HEK293 (cell line): ENCODE data around the gene RAB20.
"Not testable (repeated sequence)": the region's sequence is repeated elsewhere in the genome, so short reads cannot be mapped to it uniquely, and the experiment has no call there.

Experiments
- CTCF ChIA-PET: fragments of 350-600 bp; formaldehyde crosslinking; extraction: SDS; loops from one replicate; lab custom pipeline; 2021; ENCODE audit warnings: antibody characterized with exemption; lab: Yijun Ruan, JAX
- POLR2A ChIA-PET: fragments of 300-600 bp; formaldehyde crosslinking; extraction: SDS; loops from one replicate; lab custom pipeline; 2020; ENCODE audit warnings: antibody characterized with exemption, inconsistent platforms; lab: Yijun Ruan, JAX
- H3K27ac ChIP-seq: fragments of 200-500 bp; sonication (Bioruptor generic); 2 replicates; pipeline ENCODE4 v1.5.1; 2014; ENCODE audit warnings: low read depth, low read length, control low read depth, inconsistent platforms; ENCODE audit errors: extremely low read depth
- H3K36me3 ChIP-seq, 2 experiments: fragments of 200-500 bp in 1 of 2; sonication (Bioruptor generic) in 1 of 2; 1 replicate in 1 of 2; 2 replicates in 1 of 2; pipeline ENCODE4 v1.5.1; 2014 to 2017; ENCODE audit warnings: inconsistent platforms in 2 of 2, low read length in 2 of 2; ENCODE audit not compliant: control insufficient read depth in 2 of 2, insufficient read depth in 1 of 2
- H3K4me1 ChIP-seq: fragments of 200-500 bp; sonication (Bioruptor generic); 2 replicates; pipeline ENCODE4 v1.5.1; 2014; ENCODE audit warnings: mild to moderate bottlenecking, low read length, inconsistent platforms; ENCODE audit not compliant: control insufficient read depth, insufficient read depth
- H3K4me3 ChIP-seq: 2 replicates; pipeline ENCODE4 v1.5.1; 2011; ENCODE audit warnings: low read depth, mild to moderate bottlenecking, control low read depth, low read length, moderate library complexity
- H3K9me3 ChIP-seq: fragments of 200-500 bp; sonication (Bioruptor generic); 2 replicates; pipeline ENCODE4 v1.5.1; 2014; ENCODE audit warnings: low read depth, low read length, inconsistent platforms; ENCODE audit not compliant: control insufficient read depth, insufficient read depth
- IKZF3 ChIP-seq: fragments of 450-650 bp; IDR thresholded peaks from 2 replicates; pipeline ENCODE4 v1.5.0; 2018; ENCODE audit warnings: missing biosample characterization, mild to moderate bottlenecking, missing genetic modification characterization, moderate library complexity
- PRDM1 ChIP-seq: fragments of 450-650 bp; formaldehyde crosslinking; IDR thresholded peaks from 2 replicates; pipeline ENCODE4; 2016; ENCODE audit warnings: missing biosample characterization, missing genetic modification characterization
- ZBTB8A ChIP-seq: fragments of 450-650 bp; formaldehyde crosslinking; IDR thresholded peaks from 2 replicates; pipeline ENCODE4 v1.5.1; 2016; ENCODE audit warnings: missing biosample characterization, missing genetic modification characterization
- ZNF112 ChIP-seq: fragments of 450-650 bp; formaldehyde crosslinking; IDR thresholded peaks from 2 replicates; pipeline ENCODE4 v1.5.0; 2017; ENCODE audit warnings: missing biosample characterization, missing genetic modification characterization
- ZNF157 ChIP-seq: fragments of 450-650 bp; formaldehyde crosslinking; IDR thresholded peaks from 2 replicates; pipeline ENCODE4 v1.5.1; 2016; ENCODE audit warnings: missing biosample characterization, missing genetic modification characterization
- ZNF184 ChIP-seq: fragments of 450-650 bp; IDR thresholded peaks from 2 replicates; pipeline ENCODE4 v1.5.1; 2018; ENCODE audit warnings: missing biosample characterization, mild to moderate bottlenecking, missing genetic modification characterization
- ZNF324 ChIP-seq: fragments of 450-650 bp; formaldehyde crosslinking; IDR thresholded peaks from 2 replicates; pipeline ENCODE4 v1.5.1; 2016; ENCODE audit warnings: missing biosample characterization, missing genetic modification characterization
- ZNF335 ChIP-seq: fragments of 450-650 bp; formaldehyde crosslinking; conservative IDR thresholded peaks from 2 replicates; pipeline ENCODE4 v1.5.1; 2016; ENCODE audit warnings: missing biosample characterization, missing genetic modification characterization
- ZNF561 ChIP-seq: fragments of 450-650 bp; IDR thresholded peaks from 2 replicates; pipeline ENCODE4 v1.5.1; 2018; ENCODE audit warnings: missing biosample characterization, missing genetic modification characterization, borderline replicate concordance
- ZNF571 ChIP-seq: fragments of 450-650 bp; formaldehyde crosslinking; IDR thresholded peaks from 2 replicates; pipeline ENCODE4 v1.5.0; 2017; ENCODE audit warnings: missing biosample characterization, missing genetic modification characterization
- ZNF624 ChIP-seq: fragments of 450-650 bp; formaldehyde crosslinking; IDR thresholded peaks from 2 replicates; pipeline ENCODE4 v1.5.1; 2017; ENCODE audit warnings: missing biosample characterization, missing genetic modification characterization
- ZNF792 ChIP-seq: fragments of 450-650 bp; formaldehyde crosslinking; IDR thresholded peaks from 2 replicates; pipeline ENCODE4 v1.5.1; 2016; ENCODE audit warnings: missing biosample characterization, missing genetic modification characterization
- TF ChIP-seq, protein P1 (sequence below): fragments of 450-650 bp; formaldehyde crosslinking; IDR thresholded peaks from 2 replicates; pipeline ENCODE4 v1.5.1; 2017; ENCODE audit warnings: missing biosample characterization, missing genetic modification characterization
- TF ChIP-seq, protein P2 (sequence below): fragments of 450-650 bp; formaldehyde crosslinking; IDR thresholded peaks from 2 replicates; pipeline ENCODE4 v1.5.1; 2017; ENCODE audit warnings: missing biosample characterization, missing genetic modification characterization

The RAB20 gene

DNA sequence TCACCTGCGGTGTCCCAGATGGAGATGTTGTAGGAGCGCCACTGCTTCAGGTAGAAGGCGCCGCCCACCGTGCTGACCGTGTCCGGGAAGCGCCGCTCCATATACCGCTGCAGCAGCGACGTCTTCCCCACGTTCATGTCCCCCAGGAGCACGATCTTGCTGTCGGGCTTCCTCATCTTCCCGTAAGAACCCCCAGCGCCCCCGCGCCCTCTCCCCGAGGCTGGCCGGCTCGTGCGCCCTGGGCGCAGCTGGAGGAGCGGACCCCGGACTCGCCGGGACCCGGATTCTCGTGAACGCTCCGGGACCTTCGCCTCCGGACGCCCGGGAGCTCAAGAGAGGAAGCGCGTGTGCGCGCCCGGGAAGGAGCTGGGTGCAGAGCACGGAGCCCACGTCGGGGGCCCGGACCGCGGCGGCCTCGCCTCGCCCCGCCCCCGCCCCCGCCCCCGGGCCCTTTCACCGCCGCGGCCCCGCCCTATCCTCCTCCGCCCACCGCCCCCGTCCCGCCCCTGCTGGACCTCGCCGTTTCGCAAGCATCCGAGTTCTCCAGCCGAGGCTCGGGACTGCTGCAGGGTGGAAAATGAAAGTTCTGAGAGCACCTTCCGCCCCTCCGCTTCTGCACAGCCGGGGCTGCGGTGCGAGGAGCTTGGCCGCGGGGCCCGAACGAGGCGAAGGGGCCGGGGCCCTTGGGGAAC lies at the start of gene RAB20 (continued):
- no peak for TF ChIP-seq ZNF624 (tag by site-specific recombination)
- 0 out of 2 replicates have a peak, but pooled peaks have one; percentile 28 for TF ChIP-seq ZBTB8A (tag by site-specific recombination)
- TF ChIP-seq, all 188 proteins: peak for 25

DNA sequence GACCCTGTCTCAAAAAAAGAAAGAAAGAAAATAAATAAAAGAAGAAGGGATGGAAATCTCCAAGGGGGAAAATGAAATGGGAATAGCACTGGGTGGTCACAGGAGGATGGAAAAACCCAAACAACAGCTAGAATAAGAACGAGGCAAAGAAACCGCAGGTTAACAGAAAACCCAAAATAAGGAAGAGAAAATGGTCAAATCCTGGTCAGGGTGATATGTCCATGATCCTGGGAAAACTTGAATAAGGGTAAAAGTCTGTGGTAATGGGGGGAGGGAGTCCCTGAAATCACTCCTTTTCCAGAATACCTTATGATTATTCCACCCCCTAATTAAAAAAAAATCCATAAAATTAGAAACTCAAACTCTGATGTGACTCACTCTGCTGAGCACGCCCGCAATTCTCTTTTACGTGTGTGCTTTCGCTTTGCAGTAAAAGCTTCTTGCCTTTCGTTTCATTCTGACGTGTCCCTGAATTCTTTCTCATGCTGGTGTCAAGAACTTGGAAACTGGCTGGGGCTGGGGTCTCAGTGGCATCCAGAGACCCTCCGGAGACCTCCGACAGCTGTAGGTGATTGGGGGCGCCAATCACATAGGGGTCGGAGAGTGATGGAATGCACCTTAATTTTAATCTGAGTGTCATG lies 49.6 kb upstream of the RAB20 start:
- TF ChIP-seq PRDM1 (tag by site-specific recombination) (peak; percentile 56), ZNF157 (tag by site-specific recombination) (no peak), IKZF3 (no peak)
- POLR2A ChIA-PET, result interaction anchor here (0.5 to 1.2 kb wide), 2 partner anchors 68 to 104 kb away, joined by 4 to 6 read pairs; no protein-coding TSS in a partner anchor
- H3K9me3 ChIP-seq, result no peaks in the 10 kb centered on the region
- no peaks in the 10 kb centered on the region for H3K4me1 ChIP-seq
- H3K36me3 ChIP-seq, result no peaks in the 10 kb centered on the region
- CTCF ChIA-PET, result interaction anchor here (0.8 kb wide), 1 partner anchor 18 kb away, joined by 3 read pairs; no protein-coding TSS in a partner anchor
- no peak overlapping the region; the same call in 1 of the 2 replicates for H3K4me3 ChIP-seq
- H3K27ac ChIP-seq, result no peak overlapping the region

DNA sequence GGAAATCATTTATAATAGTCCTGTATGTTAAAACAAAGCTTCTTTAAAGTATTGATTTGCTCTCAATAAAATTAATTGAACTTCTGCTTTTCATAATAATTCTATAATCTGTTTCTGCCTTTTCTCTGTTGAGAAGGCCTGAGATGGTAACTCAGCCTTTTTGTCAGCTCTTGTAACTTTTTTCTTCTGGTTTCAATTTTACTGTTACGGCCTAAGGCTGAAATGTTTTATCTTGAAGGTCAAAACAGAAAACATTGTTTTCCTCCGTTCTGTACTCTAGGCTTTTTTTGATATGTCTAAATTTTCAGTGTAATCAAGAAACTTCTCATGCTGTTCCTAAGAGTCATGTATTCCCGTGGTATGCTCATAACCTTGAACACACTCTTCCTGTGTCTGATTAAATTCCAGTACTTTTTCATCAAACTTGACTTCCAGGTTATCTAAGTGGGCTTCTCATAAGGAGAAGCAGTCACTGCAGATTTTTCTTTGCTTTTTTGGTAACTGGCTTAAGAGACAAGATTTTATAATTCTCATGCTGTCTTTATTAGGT lies 46.2 kb upstream of the RAB20 start:
- H3K4me1 ChIP-seq, result no peaks in the 10 kb centered on the region
- ChIA-PET CTCF (interaction anchor here (0.8 kb wide), 1 partner anchor 11 kb away, joined by 3 read pairs; no protein-coding TSS in a partner anchor), POLR2A (no interaction called here)
- TF ChIP-seq ZNF112 (tag by site-specific recombination) (no peak), ZNF571 (tag by site-specific recombination) (no peak), ZNF335 (tag by site-specific recombination) (no peak), ZNF324 (no peak), ZNF792 (no peak), ZNF561 (no peak), ZNF184 (tag by site-specific recombination) (no peak)
- TF ChIP-seq, protein P1, sequence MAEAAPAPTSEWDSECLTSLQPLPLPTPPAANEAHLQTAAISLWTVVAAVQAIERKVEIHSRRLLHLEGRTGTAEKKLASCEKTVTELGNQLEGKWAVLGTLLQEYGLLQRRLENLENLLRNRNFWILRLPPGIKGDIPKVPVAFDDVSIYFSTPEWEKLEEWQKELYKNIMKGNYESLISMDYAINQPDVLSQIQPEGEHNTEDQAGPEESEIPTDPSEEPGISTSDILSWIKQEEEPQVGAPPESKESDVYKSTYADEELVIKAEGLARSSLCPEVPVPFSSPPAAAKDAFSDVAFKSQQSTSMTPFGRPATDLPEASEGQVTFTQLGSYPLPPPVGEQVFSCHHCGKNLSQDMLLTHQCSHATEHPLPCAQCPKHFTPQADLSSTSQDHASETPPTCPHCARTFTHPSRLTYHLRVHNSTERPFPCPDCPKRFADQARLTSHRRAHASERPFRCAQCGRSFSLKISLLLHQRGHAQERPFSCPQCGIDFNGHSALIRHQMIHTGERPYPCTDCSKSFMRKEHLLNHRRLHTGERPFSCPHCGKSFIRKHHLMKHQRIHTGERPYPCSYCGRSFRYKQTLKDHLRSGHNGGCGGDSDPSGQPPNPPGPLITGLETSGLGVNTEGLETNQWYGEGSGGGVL (tag by site-specific recombination), result no peak
- TF ChIP-seq, protein P2, sequence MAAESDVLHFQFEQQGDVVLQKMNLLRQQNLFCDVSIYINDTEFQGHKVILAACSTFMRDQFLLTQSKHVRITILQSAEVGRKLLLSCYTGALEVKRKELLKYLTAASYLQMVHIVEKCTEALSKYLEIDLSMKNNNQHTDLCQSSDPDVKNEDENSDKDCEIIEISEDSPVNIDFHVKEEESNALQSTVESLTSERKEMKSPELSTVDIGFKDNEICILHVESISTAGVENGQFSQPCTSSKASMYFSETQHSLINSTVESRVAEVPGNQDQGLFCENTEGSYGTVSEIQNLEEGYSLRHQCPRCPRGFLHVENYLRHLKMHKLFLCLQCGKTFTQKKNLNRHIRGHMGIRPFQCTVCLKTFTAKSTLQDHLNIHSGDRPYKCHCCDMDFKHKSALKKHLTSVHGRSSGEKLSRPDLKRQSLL, result no peak
- no peak overlapping the region for H3K27ac ChIP-seq
- no peaks in the 10 kb centered on the region for H3K36me3 ChIP-seq
- no peaks in the 10 kb centered on the region for H3K9me3 ChIP-seq
- H3K4me3 ChIP-seq, result no peak overlapping the region

DNA sequence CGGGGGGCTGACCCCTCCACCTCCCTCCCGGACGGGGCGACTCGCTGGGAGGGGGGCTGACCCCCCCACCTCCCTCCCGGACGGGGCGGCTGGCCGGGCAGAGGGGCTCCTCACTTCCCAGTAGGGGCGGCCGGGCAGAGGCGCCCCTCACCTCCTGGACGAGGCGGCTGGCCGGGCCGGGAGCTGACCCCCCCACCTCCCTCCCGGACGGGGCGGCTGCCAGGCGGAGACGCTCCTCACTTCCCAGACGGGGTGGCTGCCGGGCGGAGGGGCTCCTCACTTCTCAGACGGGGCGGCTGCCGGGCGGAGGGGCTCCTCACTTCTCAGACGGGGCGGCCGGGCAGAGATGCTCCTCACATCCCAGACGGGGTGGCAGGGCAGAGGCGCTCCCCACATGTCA lies 44.8 kb upstream of the RAB20 start:
- H3K4me1 ChIP-seq, H3K9me3 ChIP-seq, H3K4me3 ChIP-seq, H3K36me3 ChIP-seq, POLR2A ChIA-PET, CTCF ChIA-PET, H3K27ac ChIP-seq: not testable (repeated sequence)
